ENCODE measurements around the gene COL5A1. TPM values are rescaled to one million over a fixed set of nuclear protein-coding genes. Genes with fewer than 3 reads are reported as not detected.
A peak's percentile ranks its signal among the peaks of the same experiment; 100 is the strongest.

Gene COL5A1
- total RNA-seq, 2 donors from 2014 or later, result not detected

DNA sequence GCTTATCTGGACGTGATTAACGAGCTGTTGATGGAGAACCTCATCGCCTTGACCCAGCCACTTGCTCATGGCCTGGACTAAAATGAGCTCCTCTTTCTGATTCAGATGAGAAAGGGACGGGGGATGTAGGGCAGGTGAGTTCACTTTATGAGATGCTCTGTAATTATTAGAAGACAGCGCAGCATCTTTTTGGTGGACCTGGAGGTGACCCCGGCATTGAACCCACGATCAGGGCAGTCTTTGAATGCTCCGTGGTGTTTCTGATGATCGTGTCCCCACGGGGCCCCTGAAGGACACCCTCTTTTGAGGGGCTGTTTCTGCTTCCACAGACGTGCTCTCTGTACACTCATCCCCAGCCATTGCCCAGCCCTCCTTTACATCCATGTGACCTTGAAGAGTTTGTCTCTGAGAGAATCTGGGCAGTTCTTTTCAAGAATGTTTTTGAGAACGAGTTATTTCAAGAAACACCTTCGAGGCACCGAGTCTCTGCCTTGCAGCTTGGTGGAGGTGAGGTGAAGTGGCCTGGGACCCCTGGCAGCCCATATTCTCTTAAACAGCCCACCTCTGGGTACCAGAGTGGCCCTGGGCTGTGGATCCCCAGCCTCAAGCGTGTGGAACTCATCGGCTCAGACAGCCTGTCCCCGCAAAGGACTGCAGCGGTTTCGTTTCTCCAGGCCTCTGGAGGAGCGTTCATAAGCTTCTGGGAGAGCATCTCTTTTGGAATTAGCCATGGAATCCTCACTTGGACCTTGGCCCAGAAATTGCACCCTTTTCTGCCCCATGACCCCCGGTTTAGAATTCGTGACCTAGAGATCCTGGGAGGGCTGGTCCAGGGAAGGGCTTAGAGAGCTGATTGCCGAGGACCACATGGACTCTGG, 50.3 kb downstream of the COL5A1 start:
- Mint-ChIP-seq H3K4me1 (ENCODE audit: low read depth in 2 of 2) (no peaks in the 10 kb centered on the region), H3K27ac (no peak overlapping the region)
- no peak for ATAC-seq

DNA sequence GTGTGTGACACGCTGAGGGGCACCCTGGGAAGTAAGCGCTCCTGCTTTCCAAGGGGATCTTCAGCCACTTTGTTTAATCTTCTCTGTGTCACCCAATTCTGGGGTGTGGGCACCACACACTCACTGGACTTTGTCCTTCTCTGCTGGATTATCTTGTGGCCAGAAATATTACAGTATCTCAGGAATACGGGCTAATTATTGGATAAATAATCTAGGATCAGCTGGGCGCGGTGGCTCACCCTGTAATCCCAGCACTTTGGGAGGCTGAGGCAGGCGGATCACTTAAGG, 50.9 kb downstream of the COL5A1 start:
- no peaks in the 10 kb centered on the region for H3K36me3 Mint-ChIP-seq
- DNase-seq (ENCODE audit: low spot score) (no peak), ATAC-seq (no peak)
- H3K27ac Mint-ChIP-seq, result no peak overlapping the region
- no peaks in the 10 kb centered on the region for H3K4me1 Mint-ChIP-seq (ENCODE audit: low read depth in 2 of 2)
- no peaks in the 10 kb centered on the region for H3K27me3 Mint-ChIP-seq
- H3K4me3 Mint-ChIP-seq, result no peak overlapping the region
- H3K9me3 Mint-ChIP-seq, result no peaks in the 10 kb centered on the region

More for the DNA sequence above, 50.3 kb downstream of the COL5A1 start:
- Mint-ChIP-seq H3K36me3 (no peaks in the 10 kb centered on the region), H3K4me3 (no peak overlapping the region), H3K9me3 (no peaks in the 10 kb centered on the region), H3K27me3 (no peaks in the 10 kb centered on the region)
- no peak for DNase-seq (ENCODE audit: low spot score)

DNA sequence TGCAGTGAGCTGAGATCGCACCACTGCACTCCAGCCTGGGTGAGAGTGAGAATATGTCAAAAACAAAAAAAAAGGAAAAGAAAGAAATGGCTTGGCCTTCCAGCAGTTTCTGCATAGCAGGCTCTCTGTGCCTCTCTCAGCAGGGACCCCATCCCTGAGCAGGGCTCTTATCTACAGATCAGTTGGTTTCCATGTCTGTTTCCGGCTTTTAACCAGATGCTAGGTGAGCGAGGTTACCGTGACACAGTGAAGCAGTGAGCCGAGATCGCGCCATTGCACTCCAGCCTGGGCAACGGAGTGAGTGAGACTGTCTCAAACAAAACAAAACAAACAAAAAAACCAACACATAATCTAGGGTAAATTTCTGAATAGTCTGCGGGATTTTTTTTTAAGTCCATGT, 51.4 kb downstream of the COL5A1 start:
- Mint-ChIP-seq H3K27ac (no peak overlapping the region), H3K36me3 (no peaks in the 10 kb centered on the region), H3K4me1 (ENCODE audit: low read depth in 2 of 2) (no peaks in the 10 kb centered on the region), H3K9me3 (no peaks in the 10 kb centered on the region), H3K27me3 (no peaks in the 10 kb centered on the region), H3K4me3 (no peak overlapping the region)
- ATAC-seq (no peak), DNase-seq (ENCODE audit: low spot score) (no peak)

DNA sequence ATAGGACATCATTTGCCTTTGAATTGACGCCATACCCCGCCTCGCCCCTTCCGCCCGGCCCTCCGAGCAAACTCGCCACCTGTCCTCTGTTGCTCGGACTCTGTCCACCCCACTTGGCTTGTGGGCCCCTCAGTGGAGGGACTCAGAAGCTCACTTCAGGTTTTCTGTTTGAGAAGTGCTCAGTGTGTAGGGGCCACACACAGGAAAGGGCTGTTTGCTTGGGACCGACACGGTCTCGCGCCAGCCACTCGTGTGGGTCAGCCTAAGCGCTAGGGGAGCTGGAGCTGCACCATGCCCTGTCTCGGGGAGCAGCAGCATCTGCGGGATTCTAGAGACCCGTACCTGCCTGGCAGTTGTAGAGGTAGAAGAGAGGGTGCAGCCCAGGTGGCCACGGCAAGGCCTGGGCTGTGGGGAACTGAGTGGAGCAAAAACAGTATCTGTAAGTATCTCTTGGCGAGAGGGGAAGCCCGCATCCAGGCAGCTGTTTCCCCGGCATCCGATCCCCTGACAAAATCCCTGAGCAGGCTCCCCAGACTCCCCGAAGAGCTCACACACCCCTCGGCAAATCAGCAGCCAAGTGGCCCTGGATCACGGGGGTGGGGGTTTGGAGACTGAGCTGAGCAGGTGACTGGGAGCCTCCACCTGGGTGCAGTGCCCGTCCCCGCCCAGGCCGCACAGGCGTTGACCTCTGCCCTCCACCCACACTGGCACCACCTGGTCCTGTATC, 52.2 kb downstream of the COL5A1 start:
- Mint-ChIP-seq H3K36me3 (no peaks in the 10 kb centered on the region), H3K9me3 (no peaks in the 10 kb centered on the region), H3K4me3 (no peak overlapping the region), H3K4me1 (ENCODE audit: low read depth in 2 of 2) (no peaks in the 10 kb centered on the region), H3K27ac (no peak overlapping the region), H3K27me3 (no peaks in the 10 kb centered on the region)
- DNase-seq (ENCODE audit: low spot score) (no peak), ATAC-seq (peak in 1 of 2 donors; percentile 7)

DNA sequence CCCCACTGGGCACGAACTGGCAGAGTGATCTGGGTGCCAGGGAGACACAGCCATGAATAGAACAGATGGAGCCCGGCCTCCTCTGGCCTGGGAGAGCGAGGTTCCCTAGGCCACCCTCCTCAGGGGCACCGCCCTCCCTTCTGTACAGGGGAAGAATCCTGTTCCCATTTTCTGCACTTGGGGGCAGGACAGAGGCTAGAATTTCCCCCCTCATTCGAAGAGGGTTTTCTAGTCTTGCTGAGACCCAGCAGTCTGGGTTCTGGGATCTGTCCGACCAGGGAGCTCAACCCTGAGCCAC, 52.7 kb downstream of the COL5A1 start:
- Mint-ChIP-seq H3K27me3 (no peaks in the 10 kb centered on the region), H3K4me3 (no peak overlapping the region), H3K4me1 (ENCODE audit: low read depth in 2 of 2) (no peaks in the 10 kb centered on the region), H3K27ac (no peak overlapping the region), H3K9me3 (no peaks in the 10 kb centered on the region), H3K36me3 (no peaks in the 10 kb centered on the region)
- no peak for ATAC-seq
- no peak for DNase-seq (ENCODE audit: low spot score)

DNA sequence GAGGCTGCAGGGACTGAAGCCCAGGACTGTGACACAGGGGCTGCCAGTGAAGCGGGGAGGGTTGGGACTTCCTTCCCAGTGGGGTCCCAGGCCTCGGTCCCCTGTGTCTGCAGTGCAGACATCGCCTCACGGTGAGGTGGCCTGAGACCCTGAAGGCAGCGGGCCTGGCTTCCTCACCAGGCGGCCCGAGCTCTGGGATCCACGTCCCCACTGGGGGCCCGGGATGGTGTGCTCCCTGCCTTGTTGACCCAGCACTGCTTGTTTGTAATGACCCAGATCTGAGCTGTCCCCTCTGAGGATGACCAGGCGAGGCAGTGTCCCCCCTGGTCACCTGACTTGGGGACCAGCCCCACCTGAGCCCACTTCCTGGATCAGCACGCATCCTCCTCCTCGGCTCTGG, 53.1 kb downstream of the COL5A1 start:
- H3K9me3 Mint-ChIP-seq, result no peaks in the 10 kb centered on the region
- no peaks in the 10 kb centered on the region for H3K27me3 Mint-ChIP-seq
- DNase-seq (ENCODE audit: low spot score) (no peak), ATAC-seq (no peak)
- H3K4me1 Mint-ChIP-seq (ENCODE audit: low read depth in 2 of 2), result no peaks in the 10 kb centered on the region
- no peak overlapping the region for H3K4me3 Mint-ChIP-seq
- H3K36me3 Mint-ChIP-seq, result no peaks in the 10 kb centered on the region
- no peak overlapping the region for H3K27ac Mint-ChIP-seq

DNA sequence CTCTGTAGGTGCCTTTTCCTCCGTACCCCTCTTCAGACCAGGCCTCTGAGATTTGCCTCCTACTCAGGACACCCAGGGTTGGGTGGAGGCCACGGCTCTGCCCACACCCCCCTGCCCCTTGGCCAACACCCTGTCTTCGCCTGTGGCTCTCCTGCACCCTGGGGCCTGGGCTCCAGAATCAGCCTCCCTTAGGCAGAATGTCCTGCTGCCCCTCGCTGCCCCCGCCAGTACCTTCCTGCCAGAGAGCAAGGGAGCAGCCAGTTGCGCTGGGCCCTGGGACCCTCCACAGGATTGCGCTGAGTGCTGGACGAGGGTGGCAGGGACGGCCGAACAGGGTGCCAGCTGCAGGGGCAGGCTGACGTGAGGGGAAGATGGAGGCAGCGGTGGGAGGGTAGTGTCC, 53.5 kb downstream of the COL5A1 start:
- Mint-ChIP-seq H3K27ac (no peak overlapping the region), H3K27me3 (no peaks in the 10 kb centered on the region), H3K9me3 (no peaks in the 10 kb centered on the region), H3K36me3 (no peaks in the 10 kb centered on the region), H3K4me1 (ENCODE audit: low read depth in 2 of 2) (no peaks in the 10 kb centered on the region), H3K4me3 (no peak overlapping the region)
- no peak for ATAC-seq
- no peak for DNase-seq (ENCODE audit: low spot score)

DNA sequence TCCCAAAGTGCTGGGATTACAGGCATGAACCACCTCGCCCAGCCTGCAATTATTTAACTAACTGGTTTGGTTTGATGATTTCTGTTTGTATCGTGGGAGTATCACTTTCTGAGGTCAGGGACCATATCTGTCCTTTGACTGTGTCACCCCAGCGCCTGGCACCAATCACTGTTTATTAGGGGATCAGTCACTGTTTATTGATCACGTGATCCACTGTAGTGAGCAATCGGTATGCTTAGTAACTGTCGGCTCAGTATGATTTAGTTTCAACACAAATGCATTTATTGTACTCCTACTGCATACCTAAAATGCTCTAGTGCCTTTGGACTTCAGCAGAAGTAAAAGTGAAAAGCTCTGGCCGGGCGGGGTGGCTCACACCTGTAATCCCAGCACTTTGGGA, 54.8 kb downstream of the COL5A1 start:
- ATAC-seq (no peak), DNase-seq (ENCODE audit: low spot score) (no peak)
- no peak overlapping the region for H3K4me3 Mint-ChIP-seq
- no peaks in the 10 kb centered on the region for H3K27me3 Mint-ChIP-seq
- no peaks in the 10 kb centered on the region for H3K9me3 Mint-ChIP-seq
- no peaks in the 10 kb centered on the region for H3K36me3 Mint-ChIP-seq
- no peaks in the 10 kb centered on the region for H3K4me1 Mint-ChIP-seq (ENCODE audit: low read depth in 2 of 2)
- no peak overlapping the region for H3K27ac Mint-ChIP-seq

DNA sequence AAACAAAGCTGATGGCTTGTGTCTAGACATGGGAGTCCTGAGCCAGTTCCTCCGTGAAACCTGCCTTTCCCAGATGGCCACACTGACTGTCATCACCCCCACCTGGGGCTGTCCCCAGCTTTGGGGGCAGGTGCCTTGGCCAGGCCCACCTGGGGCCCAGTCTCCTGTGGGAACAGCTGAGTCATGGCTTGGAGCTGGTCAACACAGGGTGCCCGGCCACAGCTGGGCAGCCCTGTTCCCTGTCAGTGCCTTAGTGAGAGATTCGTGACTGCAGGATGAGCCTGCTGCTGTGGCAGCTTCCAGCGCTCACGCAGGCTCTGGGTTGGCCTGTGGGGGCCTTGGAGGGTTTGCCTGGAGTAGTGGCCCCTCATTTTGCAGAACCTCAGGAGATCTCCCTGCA, 56.5 kb downstream of the COL5A1 start:
- no peaks in the 10 kb centered on the region for H3K36me3 Mint-ChIP-seq
- no peaks in the 10 kb centered on the region for H3K4me1 Mint-ChIP-seq (ENCODE audit: low read depth in 2 of 2)
- no peak overlapping the region for H3K4me3 Mint-ChIP-seq
- H3K27ac Mint-ChIP-seq, result no peak overlapping the region
- DNase-seq (ENCODE audit: low spot score) (no peak), ATAC-seq (no peak)
- H3K9me3 Mint-ChIP-seq, result no peaks in the 10 kb centered on the region
- H3K27me3 Mint-ChIP-seq, result no peaks in the 10 kb centered on the region

DNA sequence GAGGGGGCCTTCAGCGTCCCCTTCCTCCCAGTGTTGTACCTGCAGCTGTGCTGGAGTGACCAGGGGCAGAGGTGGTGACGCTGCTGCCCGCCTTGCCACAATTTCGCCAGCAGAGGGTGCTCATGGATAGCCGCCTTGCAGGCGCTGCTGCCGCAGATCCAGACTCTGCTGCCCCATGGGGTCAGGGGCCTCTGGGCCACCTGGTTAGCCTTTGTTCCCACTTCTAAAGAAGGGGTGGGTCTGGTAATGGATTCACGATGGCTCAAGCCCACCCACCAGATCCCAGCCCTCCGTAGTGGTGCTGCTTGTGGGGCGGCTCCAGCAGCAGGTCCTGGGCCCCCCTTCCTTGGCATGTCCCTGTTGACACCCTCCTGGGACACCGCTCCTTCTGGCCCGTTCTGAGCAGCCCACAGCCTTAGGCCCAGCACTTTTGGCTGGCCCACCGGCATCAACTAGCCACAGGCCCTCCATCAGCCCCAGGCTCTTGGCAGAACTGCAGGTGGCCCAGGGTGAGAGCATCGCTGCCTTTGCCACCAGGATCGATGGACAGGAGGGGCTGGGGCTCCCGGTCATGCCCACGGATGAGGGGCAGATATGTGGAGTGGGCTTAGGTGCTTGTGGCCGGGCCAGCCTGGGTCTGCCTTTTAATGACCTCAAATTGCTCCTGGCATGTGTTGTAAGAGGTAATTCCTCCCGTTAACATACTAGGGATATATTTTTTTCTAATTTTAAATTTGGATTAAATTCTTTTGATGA, 57.2 kb downstream of the COL5A1 start:
- DNase-seq (ENCODE audit: low spot score), result no peak
- H3K27me3 Mint-ChIP-seq, result no peaks in the 10 kb centered on the region
- ATAC-seq, result peak in 1 of 2 donors; percentile 59
- no peaks in the 10 kb centered on the region for H3K4me1 Mint-ChIP-seq (ENCODE audit: low read depth in 2 of 2)
- H3K9me3 Mint-ChIP-seq, result no peaks in the 10 kb centered on the region
- H3K27ac Mint-ChIP-seq, result no peak overlapping the region
- H3K4me3 Mint-ChIP-seq, result no peak overlapping the region
- H3K36me3 Mint-ChIP-seq, result no peaks in the 10 kb centered on the region

DNA sequence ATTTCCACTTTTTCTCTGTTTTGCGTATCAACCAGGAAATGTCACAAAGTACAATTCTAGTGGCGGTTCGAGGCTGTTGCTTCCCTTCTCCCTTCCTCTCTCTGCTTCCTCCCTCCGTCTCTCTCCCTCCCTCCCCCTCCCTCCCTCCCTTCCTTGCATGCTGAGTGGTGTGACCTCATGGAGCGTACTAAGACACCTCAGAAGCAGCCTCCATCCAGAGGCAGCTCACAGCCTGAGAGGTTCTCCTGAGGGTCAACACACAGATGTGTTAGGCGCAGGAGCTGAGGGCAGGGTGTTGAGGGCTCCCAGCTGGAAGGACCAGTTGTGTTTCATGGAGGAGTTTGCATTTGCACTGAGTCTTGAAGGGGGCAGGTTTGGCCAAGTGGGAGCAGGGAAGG, 57.7 kb downstream of the COL5A1 start:
- H3K27ac Mint-ChIP-seq, result no peak overlapping the region
- ATAC-seq (no peak), DNase-seq (ENCODE audit: low spot score) (no peak)
- no peaks in the 10 kb centered on the region for H3K4me1 Mint-ChIP-seq (ENCODE audit: low read depth in 2 of 2)
- no peaks in the 10 kb centered on the region for H3K9me3 Mint-ChIP-seq
- H3K36me3 Mint-ChIP-seq, result no peaks in the 10 kb centered on the region
- no peak overlapping the region for H3K4me3 Mint-ChIP-seq
- no peaks in the 10 kb centered on the region for H3K27me3 Mint-ChIP-seq

DNA sequence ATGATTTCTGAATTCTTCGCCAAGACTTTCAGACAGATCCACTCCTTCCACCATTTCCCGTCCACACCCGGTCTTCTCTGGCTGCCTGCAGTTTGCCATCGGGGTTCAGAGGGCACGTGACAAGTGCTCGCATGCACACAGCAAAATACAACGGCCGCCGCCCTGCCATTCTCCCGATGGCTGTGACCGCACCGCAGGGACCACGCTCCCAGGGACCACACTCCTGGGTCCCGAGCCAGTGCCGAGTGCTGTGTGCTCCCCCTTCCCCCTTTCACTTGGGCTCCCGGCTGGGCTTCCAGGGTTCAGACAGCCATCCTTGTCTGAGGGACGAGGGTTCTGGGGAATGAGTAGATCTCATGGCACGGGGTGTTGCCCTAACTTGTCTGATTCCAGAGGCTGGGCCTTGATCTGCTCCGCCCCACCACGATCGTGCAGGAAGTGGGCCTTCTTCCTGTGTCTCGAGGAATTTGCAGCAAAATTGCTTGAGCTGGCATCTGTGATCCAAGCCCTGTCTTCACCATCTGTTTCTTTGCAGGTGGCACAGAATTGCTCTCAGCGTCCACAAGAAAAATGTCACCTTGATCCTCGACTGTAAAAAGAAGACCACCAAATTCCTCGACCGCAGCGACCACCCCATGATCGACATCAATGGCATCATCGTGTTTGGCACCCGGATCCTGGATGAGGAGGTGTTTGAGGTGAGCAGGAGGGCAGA, 59.2 kb downstream of the COL5A1 start:
- Mint-ChIP-seq H3K9me3 (no peaks in the 10 kb centered on the region), H3K27ac (no peak overlapping the region), H3K4me1 (ENCODE audit: low read depth in 2 of 2) (no peaks in the 10 kb centered on the region), H3K27me3 (peaks cover 0 to 3% of the 10 kb centered on the region in 2 donors), H3K36me3 (no peaks in the 10 kb centered on the region), H3K4me3 (no peak overlapping the region)
- DNase-seq (ENCODE audit: low spot score), result no peak
- ATAC-seq, result no peak

DNA sequence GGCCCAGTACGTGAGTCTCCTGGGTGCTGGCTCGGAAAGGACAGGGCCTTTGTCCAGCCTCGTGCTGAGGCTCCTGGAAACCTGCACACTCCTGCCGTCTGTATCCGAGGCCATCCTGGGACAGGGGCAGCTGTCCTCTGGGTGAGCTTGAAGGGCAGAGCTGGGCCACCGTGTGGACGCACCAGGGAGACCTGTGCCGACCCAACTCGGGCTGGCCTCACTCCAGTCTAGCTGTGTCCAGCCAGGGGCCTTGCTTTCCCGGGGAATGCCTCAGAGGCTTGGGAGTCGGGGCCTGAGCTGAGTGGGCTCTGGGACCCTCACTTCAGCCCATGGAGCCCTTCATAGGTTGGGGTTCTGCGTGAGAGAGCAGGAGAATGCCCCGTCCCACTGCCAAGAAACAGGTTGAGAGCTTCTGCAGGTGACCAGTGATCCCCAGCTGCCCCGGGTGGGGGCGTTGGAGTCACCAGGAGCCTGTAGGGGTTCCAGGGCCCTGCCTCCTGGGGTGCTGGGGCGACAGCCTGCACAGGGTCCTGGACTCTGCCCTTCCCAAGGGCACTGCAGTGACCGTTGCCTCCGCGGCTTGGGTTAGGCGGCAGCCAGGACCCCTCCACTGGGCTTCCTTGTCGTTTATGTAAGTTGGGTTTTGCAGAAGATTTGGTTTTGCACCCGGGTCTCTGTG, 60.1 kb downstream of the COL5A1 start:
- no peak overlapping the region for H3K27ac Mint-ChIP-seq
- no peaks in the 10 kb centered on the region for H3K4me1 Mint-ChIP-seq (ENCODE audit: low read depth in 2 of 2)
- H3K27me3 Mint-ChIP-seq, result peaks cover 0 to 3% of the 10 kb centered on the region in 2 donors
- H3K36me3 Mint-ChIP-seq, result no peaks in the 10 kb centered on the region
- H3K9me3 Mint-ChIP-seq, result no peaks in the 10 kb centered on the region
- H3K4me3 Mint-ChIP-seq, result no peak overlapping the region
- ATAC-seq (no peak), DNase-seq (ENCODE audit: low spot score) (no peak)

Data from natural killer cell treated with Interleukin-12 subunit alpha and Interleukin-12 subunit beta and Interleukin-15 and Interleukin-18, amount 100 ng/mL, for 72 hours (primary cell).